Astrocyte (in vitro differentiated cells and primary cell): ENCODE results near the gene WFDC12.

ENCODE experiments used
- EZH2 ChIP-seq: IDR thresholded peaks from 2 replicates; pipeline ENCODE4 v1.6.1; 2012; ENCODE audit warnings: mild to moderate bottlenecking, low read length, inconsistent platforms; ENCODE audit not compliant: insufficient read depth
- TF ChIP-seq, protein P1 (sequence below): IDR thresholded peaks from 2 replicates; pipeline ENCODE4 v1.5.1; 2011; ENCODE audit warnings: low read depth, mild to moderate bottlenecking, inconsistent platforms, low read length, moderate library complexity; ENCODE audit not compliant: insufficient read depth

DNA sequence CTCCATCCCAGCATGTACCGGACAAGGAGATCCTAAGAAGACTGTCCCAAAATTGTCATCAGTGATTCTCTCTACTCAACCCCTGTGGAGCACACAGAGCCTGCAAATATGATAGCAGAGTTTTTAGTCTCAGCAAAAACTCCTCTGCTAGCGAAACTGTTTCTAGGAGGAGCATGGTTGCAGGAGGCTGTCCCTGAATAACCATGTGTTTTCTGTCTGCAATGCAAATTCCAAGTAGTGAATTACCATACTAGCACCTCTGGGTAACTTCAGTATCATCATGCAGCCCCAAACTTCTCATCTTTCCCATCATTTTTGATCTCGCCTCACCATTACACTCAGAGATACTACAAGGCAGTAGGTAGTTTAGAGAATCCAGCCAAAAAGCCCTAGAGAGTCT, 24.8 kb upstream of the WFDC12 start:
- TF ChIP-seq, protein P1, sequence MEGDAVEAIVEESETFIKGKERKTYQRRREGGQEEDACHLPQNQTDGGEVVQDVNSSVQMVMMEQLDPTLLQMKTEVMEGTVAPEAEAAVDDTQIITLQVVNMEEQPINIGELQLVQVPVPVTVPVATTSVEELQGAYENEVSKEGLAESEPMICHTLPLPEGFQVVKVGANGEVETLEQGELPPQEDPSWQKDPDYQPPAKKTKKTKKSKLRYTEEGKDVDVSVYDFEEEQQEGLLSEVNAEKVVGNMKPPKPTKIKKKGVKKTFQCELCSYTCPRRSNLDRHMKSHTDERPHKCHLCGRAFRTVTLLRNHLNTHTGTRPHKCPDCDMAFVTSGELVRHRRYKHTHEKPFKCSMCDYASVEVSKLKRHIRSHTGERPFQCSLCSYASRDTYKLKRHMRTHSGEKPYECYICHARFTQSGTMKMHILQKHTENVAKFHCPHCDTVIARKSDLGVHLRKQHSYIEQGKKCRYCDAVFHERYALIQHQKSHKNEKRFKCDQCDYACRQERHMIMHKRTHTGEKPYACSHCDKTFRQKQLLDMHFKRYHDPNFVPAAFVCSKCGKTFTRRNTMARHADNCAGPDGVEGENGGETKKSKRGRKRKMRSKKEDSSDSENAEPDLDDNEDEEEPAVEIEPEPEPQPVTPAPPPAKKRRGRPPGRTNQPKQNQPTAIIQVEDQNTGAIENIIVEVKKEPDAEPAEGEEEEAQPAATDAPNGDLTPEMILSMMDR: no peak
- no peak for TF ChIP-seq EZH2
